H1 (cell line): ENCODE data around the gene ZBTB46. TPM values are rescaled to one million over a fixed set of nuclear protein-coding genes. Genes with fewer than 3 reads are reported as not detected.

Source experiments
- EGR1 ChIP-seq: IDR thresholded peaks from 2 replicates; pipeline ENCODE4 v1.6.1; 2011; ENCODE audit warnings: low read depth, low read length, borderline replicate concordance
- HDAC2 ChIP-seq, 2 experiments: fragments of 300-600 bp in 1 of 2; sonication (generic) in 1 of 2; IDR thresholded peaks; 2 replicates each; pipeline ENCODE4 v1.6.1; 2011 to 2012; ENCODE audit warnings: low read depth in 2 of 2, low read length in 2 of 2, mild to moderate bottlenecking in 2 of 2, moderate library complexity in 2 of 2, borderline replicate concordance in 1 of 2, inconsistent platforms in 1 of 2
- JUN ChIP-seq: IDR thresholded peaks from 2 replicates; pipeline ENCODE4 v1.6.1; 2011; ENCODE audit warnings: low read depth, mild to moderate bottlenecking, improper control_type of control experiment, low read length
- KDM4A ChIP-seq: IDR thresholded peaks from one replicate; pipeline ENCODE4 v1.7.1; 2012; ENCODE audit warnings: low read depth, mild to moderate bottlenecking, moderate library complexity, low read length, inconsistent platforms; ENCODE audit not compliant: severe bottlenecking
- SP1 ChIP-seq: IDR thresholded peaks from 2 replicates; pipeline ENCODE4 v1.6.1; 2011; ENCODE audit warnings: low read depth, low read length
- SUZ12 ChIP-seq: fragments of 200-600 bp; sonication (generic); IDR thresholded peaks from 2 replicates; pipeline ENCODE4 v1.6.1; 2012; ENCODE audit warnings: mild to moderate bottlenecking, inconsistent platforms, low read length, moderate library complexity, mixed read lengths
- polyA plus RNA-seq, 7 experiments: library from polyadenylated mRNA; depleted of rRNA in 3 of 7; stranded (reverse) in 5 of 7; unstranded in 2 of 7; fragments of >200 nt in 5 of 7; fragments of 200-250 nt in 2 of 7; gene quantifications; 1 replicate in 5 of 7; 2 replicates in 1 of 7; 4 replicates in 1 of 7; pipeline versions ENCODE4 v1.2.1 to v1.2.3, GENCODE V29; 2011 to 2013; ENCODE audit warnings: missing spikeins in 2 of 7, mixed read lengths in 2 of 7
- total RNA-seq: library from RNA; stranded (reverse); fragmentation: NEBNext Ultra II Directional; extraction: Animal tissue kit (Norgen Biotek cat#: 25700); gene quantifications from 2 replicates; pipeline ENCODE4 v1.2.1, GENCODE V29; 2021

The ZBTB46 gene
- total and polyA plus RNA-seq, 2 of the 8 experiments (the other 6 are each of a cell fraction or from before 2014, with no cell fraction given): 6.4 to 22.4 TPM

- TF ChIP-seq SUZ12 (no peak), JUN (no peak), EGR1 (no peak), SP1 (no peak), HDAC2 (IDR thresholded peaks at IDR 0.05; ENCODE audit: borderline replicate concordance in 1 of 2, low read depth in 2 of 2, low read length in 2 of 2) (no peak), KDM4A (no peak)
Measured at GRCh38 chr20:63759377-63759901, 71.6 kb downstream of the ZBTB46 start (continued).
